Fibroblast of lung (primary cell): Measurements from ENCODE around the gene ATPAF2.

Experiments used
- CTCF ChIP-seq, 2 donors: IDR thresholded peaks in 1 of 2; conservative IDR thresholded peaks in 1 of 2; 1 replicate in 1 of 2; 2 replicates in 1 of 2; pipeline ENCODE4 v1.5.1; 2011 to 2012; ENCODE audit warnings: low read length in 2 of 2, control low read depth in 1 of 2, inconsistent platforms in 1 of 2, low read depth in 1 of 2, mild to moderate bottlenecking in 1 of 2
- EZH2 ChIP-seq: IDR thresholded peaks from 2 replicates; pipeline ENCODE4 v1.5.1; 2012; ENCODE audit warnings: low read length, control low read depth, mild to moderate bottlenecking; ENCODE audit errors: missing control alignments

- TF ChIP-seq CTCF (conservative IDR thresholded peaks at IDR 0.05 in 1 of 2, IDR thresholded peaks at IDR 0.05 in 1 of 2; ENCODE audit: low read depth in 1 of 2, low read length in 2 of 2) (no peak), EZH2 (no peak)
Measured at GRCh38 chr17:18039535-18040260, 730 bp upstream of the ATPAF2 start.
